HG03354 (cell line): Measurements from ENCODE around the gene ATP2B2.
"Not testable (repeated sequence)": the region's sequence is repeated elsewhere in the genome, so short reads cannot be mapped to it uniquely, and the experiment has no call there.

Experiments
- ATAC-seq: cut with Tn5 transposase; IDR thresholded peaks from one replicate; pipeline ENCODE4 v1.9.1; 2021; ENCODE audit warnings: mild to moderate bottlenecking; ENCODE audit not compliant: unreplicated experiment, poor library complexity, severe bottlenecking

The ATP2B2 gene

DNA sequence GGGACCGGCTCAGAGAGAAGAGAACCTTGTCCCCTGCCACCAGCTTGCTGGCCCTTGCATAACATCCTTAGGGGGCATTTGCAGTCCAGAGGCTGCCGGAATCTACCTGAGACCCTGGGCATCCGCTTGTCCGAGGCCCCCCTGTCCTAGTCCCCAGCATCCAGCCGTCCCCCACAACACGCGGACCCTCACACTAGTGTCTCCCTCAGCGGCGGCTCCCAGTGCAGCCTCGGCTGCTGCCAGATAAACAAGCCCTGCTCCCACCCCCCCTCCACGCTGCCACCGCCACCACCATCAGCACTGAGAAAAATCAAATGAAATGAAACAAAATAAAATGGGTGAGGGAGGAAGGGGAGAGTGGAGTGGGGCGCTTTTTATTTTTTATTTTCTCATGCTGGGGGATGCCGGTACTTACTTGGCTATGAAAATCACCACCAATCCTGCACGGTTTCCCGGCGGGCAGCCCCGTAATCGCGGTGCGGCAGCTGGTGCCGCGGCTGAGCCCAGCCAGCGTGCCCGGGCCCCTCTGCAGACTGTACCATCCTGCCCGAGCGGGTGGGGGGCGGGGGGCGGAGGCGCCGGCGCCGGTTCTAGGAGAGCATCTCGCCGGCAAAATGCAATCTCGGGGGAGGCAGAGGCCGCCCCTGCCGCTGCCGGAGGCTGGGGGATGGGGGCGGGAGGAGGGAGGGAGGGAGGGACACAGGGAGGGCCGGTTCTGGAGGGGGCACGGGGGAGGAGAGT is at the start of gene ATP2B2:
ATP2B2 (minus strand) TSS at position 537 of the 741 bp plus-strand sequence. CDS start 56,043 bp downstream, outside the sequence.
- no peak for ATAC-seq

GRCh38 chr3:10554746-10555145 is 49.4 kb upstream of the ATP2B2 start:
- no peak for ATAC-seq

DNA sequence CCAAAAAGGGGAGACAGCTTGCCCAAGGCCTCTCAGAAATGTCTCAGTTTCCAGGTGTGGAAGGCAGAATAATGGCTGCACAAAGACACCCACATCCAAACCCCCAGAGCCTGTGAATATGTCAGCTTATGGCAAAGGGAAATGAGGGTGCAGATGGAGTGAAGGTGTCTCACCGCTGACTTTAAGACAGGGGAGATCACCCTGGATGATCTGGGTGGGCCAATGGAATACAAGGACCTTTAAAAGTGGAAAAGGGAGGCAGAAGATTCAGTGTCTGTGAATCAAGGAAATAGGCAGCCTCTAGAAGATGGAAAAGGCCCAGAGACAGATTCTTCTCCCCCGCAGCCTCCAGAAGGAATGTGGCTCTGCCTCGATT is 48.8 kb upstream of the ATP2B2 start:
- no peak for ATAC-seq

GRCh38 chr3:10553591-10554235 is 48.3 kb upstream of the ATP2B2 start:
- ATAC-seq = no peak

GRCh38 chr3:10552631-10552943 is 47.2 kb upstream of the ATP2B2 start:
- no peak for ATAC-seq

DNA sequence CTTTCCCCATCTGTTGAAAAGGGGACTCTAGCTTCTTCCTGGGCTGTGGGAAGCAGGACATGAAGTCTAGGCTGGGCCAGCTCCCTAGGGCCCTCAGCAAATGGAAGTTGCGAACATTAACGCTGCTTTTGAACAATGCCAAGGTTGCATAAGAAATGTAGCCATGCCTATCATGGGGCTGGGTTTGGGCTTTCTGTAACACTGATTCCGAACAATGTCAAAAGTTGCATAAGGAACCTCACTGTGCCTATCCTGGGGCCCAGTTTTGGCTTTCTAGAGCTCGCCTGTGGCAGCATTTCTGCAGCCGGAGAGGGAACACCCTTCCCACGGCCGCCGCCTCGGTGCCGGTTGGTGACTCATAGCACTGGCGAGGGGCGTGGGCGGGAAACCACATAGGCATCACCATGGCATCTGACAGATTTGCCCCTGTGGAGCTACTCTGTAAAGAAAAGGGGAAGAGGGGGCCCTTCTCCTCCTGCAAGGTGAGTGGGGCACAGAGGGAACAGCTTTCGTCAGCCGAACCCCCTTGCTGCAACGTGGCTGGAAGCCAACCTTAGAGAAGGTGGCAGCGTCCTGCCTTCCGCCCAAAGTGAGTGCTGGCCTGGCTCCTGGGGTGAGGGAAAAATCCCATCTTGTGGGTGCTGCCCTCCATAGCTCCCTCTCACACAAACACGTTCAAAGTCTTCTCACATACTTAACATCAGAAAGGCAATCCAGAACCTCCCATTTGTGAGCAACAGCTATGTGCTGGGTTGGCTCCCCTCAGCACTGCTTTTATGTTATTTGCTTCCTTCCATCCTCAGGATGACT is 46.6 kb upstream of the ATP2B2 start:
- ATAC-seq = no peak

- no peak for ATAC-seq
These were observed 45.8 kb upstream of the ATP2B2 start for GRCh38 chr3:10551139-10551538.

DNA sequence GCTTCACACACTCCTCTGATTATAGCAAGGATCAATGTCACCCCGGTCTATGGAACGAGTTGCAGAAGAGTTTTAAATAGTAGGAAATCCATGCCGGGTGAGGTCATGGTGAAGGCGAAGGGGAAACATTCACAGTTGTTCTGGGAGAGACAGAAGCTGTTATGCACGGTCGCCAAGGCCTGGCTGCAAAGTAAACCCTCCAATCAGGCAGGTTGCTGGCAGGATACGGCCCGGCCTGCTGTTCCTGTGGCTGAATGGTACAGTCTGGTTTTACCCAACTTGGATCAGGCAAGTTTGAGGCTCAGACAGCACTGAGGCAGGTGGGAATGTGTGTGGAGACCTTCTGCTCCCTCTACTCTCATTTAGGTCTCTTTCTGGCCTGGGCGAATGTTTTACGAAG is 45.3 kb upstream of the ATP2B2 start:
- ATAC-seq = no peak

DNA sequence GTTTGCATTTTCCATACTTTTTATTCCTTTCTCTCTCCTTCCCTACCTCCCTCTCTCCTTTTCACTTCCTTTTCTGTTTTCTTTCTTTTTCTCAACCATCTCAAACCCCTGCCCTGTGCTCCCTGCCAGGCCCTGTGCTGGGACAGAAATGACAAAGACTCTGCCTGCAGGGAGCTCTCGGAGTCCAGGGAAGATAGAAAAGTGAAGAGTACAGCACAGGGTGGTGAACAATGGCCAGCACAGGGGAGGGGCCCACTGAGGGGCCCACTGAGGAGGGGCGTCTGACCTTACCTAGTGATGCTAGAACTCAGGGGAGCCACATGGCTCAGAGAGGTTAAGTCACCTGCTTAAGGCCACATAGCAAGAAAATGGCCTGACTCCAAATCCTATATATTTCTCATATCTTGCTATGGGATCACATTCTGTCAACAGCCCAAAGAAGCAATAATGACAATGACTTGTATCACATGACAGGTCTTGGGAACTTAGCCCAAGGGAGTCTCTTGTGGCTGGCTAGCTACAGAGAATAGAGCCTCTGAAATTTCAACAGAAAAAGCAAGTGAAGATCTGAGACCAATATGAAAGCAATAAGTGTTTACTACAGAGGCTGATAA is 44.3 kb upstream of the ATP2B2 start:
- no peak for ATAC-seq

- no peak for ATAC-seq
These were observed 43.6 kb upstream of the ATP2B2 start for GRCh38 chr3:10548992-10549391.

- ATAC-seq = no peak
These were observed 42.7 kb upstream of the ATP2B2 start for GRCh38 chr3:10547841-10548783.

DNA sequence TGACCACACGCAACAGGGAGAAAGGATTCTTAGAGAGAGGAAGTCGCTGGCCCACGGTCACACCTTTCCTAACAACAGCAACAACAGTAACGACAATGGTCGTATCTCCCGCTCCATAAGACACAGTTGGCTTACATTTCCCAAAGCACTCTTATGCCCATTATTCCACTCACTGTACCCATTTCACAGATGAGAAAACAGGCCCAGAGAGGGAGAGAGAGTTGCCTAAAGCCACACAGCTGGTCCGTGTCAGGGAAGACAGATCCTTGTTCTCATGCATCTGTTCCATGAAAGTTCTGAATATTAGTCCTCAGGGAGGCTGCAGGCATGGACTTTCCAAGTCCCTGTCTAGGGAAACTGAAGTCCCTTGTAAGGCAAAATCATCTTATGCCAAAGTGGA is 42.0 kb upstream of the ATP2B2 start:
- no peak for ATAC-seq

GRCh38 chr3:10546820-10547263 is 41.5 kb upstream of the ATP2B2 start:
- no peak for ATAC-seq

DNA sequence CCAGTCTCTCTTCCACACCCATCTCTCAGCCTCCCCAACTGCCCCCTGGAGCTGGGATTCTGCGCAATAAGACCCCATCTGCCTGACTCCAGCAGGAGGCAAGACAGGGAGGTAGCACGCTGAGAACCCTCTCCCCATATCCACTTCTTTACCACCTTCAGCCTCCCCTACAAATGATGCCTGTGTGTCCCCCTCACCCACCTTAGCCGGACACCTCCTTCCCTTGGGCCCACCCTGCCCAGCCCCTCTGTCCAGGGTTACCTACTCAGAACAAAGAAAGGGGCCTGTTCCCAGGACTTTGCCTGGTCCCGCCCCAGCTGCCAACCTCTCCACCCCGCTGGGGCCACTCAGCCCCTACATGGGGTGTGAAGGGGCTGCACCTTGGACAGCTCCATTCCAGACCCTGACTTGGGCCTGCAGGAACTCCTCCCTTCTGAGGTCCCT is 40.8 kb upstream of the ATP2B2 start:
- no peak for ATAC-seq

DNA sequence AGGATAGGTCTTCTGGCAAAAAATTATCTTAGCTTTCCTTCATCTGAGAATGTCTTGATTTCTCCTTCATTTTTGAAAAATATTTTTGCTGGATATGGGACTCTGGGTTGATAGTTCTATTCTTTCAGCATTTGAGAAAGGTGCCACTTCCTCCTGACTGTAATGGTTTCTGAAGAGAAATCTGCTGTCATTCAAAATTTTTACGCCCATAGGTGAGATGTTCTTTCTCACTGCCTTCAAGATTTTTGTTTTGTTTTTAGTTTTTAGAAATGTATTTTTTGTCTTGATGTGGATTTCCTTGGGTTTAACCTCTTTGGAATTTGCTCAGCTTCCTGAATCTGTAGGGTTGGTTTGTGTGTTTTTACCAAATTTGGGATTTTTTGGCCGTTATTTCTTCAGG is 37.1 kb upstream of the ATP2B2 start:
- ATAC-seq = no peak

DNA sequence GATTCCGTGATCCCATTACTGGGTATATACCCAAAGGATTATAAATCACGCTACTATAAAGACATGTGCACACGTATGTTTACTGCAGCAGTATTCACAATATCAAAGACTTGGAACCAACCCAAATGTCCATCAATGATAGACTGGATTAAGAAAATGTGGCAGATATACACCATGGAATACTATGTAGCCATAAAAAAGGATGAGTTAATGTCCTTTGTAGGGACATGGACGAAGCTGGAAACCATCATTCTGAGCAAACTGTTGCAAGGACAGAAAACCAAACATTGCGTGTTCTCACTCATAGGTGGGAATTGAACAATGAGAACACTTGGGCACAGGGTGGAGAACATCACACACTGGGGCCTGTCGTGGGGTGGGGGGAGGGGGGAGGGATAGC is 35.0 kb upstream of the ATP2B2 start:
- not testable (repeated sequence) for ATAC-seq

GRCh38 chr3:10534066-10534465 is 28.7 kb upstream of the ATP2B2 start:
- ATAC-seq = no peak

- ATAC-seq = no peak
These were observed 28.3 kb upstream of the ATP2B2 start for GRCh38 chr3:10533737-10534023.

DNA sequence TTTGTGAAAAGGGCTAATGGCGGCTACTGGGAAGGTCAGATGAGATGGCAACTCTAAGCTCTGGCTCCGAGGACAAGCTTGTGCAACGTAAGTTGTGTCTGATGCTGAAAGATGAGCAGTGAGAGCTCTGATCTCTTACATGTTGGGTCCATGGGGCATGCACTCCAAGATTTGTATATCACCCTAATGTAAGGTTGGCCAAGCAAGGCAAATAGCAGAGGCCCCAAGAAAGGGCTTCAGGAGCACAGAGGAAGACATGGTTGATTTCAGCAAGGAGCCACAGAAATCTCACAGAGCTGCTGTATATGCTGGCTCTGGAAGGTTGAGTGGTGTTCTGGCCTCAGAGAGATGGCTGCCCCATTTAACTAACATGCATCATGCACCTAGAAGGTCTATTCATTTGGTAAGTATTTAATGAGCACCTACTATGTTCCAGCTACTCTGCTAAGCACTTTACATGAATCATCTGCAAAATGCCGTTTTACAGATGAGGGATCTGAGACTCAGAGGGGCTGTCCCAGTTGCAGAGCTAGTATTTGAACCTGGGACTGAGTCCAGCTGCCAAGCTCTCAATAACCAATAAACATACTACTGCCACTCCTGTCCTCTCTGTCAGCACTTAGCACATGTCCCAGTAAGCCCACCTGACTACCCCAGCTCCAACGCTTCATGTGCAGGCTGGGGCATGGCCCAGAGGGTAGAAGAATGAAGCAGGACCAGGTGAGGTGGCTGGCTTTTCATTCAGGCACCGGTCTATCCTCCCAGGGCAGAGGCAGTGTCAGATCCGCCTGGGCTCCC is 27.8 kb upstream of the ATP2B2 start:
- no peak for ATAC-seq
